HCT116 (cell line): Measurements from ENCODE around the gene ILF2.

Experiments
- ELF1 ChIP-seq: IDR thresholded peaks from 2 replicates; pipeline ENCODE4 v1.6.1; 2012; ENCODE audit warnings: low read depth, borderline replicate concordance
- EZH2 ChIP-seq: fragments of 200-600 bp; sonication (generic); IDR thresholded peaks from 2 replicates; pipeline ENCODE4 v1.6.1; 2017; ENCODE audit warnings: antibody characterized with exemption, mixed run types
- EZH2phosphoT487 ChIP-seq: fragments of 200-600 bp; IDR thresholded peaks from 2 replicates; pipeline ENCODE4 v1.6.1; 2018; ENCODE audit warnings: antibody characterized with exemption, borderline replicate concordance
- POLR2A ChIP-seq: IDR thresholded peaks from 2 replicates; pipeline ENCODE4 v1.7.0; 2011; ENCODE audit warnings: borderline replicate concordance; ENCODE audit not compliant: insufficient read depth, insufficient read length; ENCODE audit errors: extremely low read depth
- POLR2AphosphoS5 ChIP-seq: IDR thresholded peaks from 2 replicates; pipeline ENCODE4 v1.6.1; 2011; ENCODE audit warnings: mild to moderate bottlenecking, low read depth, low read length, moderate library complexity
- RAD21 ChIP-seq: IDR thresholded peaks from 2 replicates; pipeline ENCODE4 v1.6.1; 2012; ENCODE audit warnings: low read depth, mild to moderate bottlenecking
- SP1 ChIP-seq: IDR thresholded peaks from 2 replicates; pipeline ENCODE4 v1.6.1; 2012; ENCODE audit warnings: low read depth
- SRF ChIP-seq: IDR thresholded peaks from 2 replicates; pipeline ENCODE4 v1.6.1; 2012; ENCODE audit warnings: low read depth
- TF ChIP-seq, protein P1 (sequence below), 3 experiments: fragments of 200-600 bp in 1 of 3; sonication (generic) in 1 of 3; IDR thresholded peaks in 2 of 3; conservative IDR thresholded peaks in 1 of 3; 2 replicates each; pipeline ENCODE4 v1.5.1; 2012 to 2017; ENCODE audit warnings: low read depth in 2 of 3, low read length in 2 of 3, antibody characterized with exemption in 1 of 3, borderline replicate concordance in 1 of 3, control low read depth in 1 of 3, mild to moderate bottlenecking in 1 of 3, mixed read lengths in 1 of 3, mixed run types in 1 of 3, moderate library complexity in 1 of 3; ENCODE audit not compliant: insufficient read depth in 1 of 3
- TF ChIP-seq, protein P2 (sequence below): IDR thresholded peaks from 2 replicates; pipeline ENCODE4 v1.6.1; 2012; ENCODE audit warnings: low read depth

DNA sequence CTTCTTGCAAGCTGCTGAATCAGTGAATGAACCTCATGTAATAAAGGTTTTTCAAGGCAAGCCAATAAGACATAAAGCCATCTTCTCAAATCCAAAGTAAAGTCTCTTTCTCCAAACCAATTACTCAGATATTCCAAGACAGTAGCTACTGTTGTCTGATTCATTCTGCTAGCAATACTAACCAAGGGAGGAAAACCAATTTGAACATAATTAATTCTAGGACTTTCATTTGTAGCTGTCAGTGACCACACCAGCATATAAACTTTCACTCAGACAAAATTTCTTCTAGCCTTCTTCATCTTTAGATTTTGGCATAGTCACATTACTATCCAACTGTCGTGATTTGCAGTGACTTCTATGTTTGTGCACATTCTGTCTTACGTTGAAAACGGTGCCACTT, 46.5 kb upstream of the ILF2 start:
- TF ChIP-seq SRF = no peak
- TF ChIP-seq SP1 = no peak
- TF ChIP-seq RAD21 = no peak
- TF ChIP-seq, protein P1, sequence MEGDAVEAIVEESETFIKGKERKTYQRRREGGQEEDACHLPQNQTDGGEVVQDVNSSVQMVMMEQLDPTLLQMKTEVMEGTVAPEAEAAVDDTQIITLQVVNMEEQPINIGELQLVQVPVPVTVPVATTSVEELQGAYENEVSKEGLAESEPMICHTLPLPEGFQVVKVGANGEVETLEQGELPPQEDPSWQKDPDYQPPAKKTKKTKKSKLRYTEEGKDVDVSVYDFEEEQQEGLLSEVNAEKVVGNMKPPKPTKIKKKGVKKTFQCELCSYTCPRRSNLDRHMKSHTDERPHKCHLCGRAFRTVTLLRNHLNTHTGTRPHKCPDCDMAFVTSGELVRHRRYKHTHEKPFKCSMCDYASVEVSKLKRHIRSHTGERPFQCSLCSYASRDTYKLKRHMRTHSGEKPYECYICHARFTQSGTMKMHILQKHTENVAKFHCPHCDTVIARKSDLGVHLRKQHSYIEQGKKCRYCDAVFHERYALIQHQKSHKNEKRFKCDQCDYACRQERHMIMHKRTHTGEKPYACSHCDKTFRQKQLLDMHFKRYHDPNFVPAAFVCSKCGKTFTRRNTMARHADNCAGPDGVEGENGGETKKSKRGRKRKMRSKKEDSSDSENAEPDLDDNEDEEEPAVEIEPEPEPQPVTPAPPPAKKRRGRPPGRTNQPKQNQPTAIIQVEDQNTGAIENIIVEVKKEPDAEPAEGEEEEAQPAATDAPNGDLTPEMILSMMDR (IDR thresholded peaks at IDR 0.05 in 2 of 3, conservative IDR thresholded peaks at IDR 0.05 in 1 of 3; ENCODE audit: borderline replicate concordance in 1 of 3, insufficient read depth in 1 of 3, low read depth in 2 of 3, low read length in 2 of 3) = no peak
- TF ChIP-seq POLR2A = no peak
- no peak for TF ChIP-seq ELF1
- no peak for TF ChIP-seq POLR2AphosphoS5
- no peak for TF ChIP-seq EZH2phosphoT487
- TF ChIP-seq, protein P2, sequence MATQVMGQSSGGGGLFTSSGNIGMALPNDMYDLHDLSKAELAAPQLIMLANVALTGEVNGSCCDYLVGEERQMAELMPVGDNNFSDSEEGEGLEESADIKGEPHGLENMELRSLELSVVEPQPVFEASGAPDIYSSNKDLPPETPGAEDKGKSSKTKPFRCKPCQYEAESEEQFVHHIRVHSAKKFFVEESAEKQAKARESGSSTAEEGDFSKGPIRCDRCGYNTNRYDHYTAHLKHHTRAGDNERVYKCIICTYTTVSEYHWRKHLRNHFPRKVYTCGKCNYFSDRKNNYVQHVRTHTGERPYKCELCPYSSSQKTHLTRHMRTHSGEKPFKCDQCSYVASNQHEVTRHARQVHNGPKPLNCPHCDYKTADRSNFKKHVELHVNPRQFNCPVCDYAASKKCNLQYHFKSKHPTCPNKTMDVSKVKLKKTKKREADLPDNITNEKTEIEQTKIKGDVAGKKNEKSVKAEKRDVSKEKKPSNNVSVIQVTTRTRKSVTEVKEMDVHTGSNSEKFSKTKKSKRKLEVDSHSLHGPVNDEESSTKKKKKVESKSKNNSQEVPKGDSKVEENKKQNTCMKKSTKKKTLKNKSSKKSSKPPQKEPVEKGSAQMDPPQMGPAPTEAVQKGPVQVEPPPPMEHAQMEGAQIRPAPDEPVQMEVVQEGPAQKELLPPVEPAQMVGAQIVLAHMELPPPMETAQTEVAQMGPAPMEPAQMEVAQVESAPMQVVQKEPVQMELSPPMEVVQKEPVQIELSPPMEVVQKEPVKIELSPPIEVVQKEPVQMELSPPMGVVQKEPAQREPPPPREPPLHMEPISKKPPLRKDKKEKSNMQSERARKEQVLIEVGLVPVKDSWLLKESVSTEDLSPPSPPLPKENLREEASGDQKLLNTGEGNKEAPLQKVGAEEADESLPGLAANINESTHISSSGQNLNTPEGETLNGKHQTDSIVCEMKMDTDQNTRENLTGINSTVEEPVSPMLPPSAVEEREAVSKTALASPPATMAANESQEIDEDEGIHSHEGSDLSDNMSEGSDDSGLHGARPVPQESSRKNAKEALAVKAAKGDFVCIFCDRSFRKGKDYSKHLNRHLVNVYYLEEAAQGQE = no peak
- TF ChIP-seq EZH2 = no peak
